HL-60 (cell line): ENCODE results near the gene TNFSF15.

Experiments used
- DNase-seq, 2 experiments: peaks; one replicate each; pipeline ENCODE4 v3.0.0-alpha.2; 2010 to 2020; ENCODE audit warnings: low read depth in 1 of 2, low spot score in 1 of 2
- H3K27ac ChIP-seq: fragments of 250-450 bp; sonication (Bioruptor Pico); replicated peaks from 2 replicates; pipeline ENCODE4 v1.5.1; 2020; ENCODE audit warnings: mild to moderate bottlenecking, moderate library complexity
- H3K27me3 ChIP-seq: fragments of 250-450 bp; sonication (Bioruptor Pico); 2 replicates; pipeline ENCODE4 v1.5.1; 2021; ENCODE audit warnings: mild to moderate bottlenecking, moderate library complexity; ENCODE audit not compliant: insufficient read depth, poor library complexity, severe bottlenecking
- H3K4me3 ChIP-seq: replicated peaks from 2 replicates; pipeline ENCODE4 v1.5.1; 2011; ENCODE audit warnings: mild to moderate bottlenecking, control low read depth, low read length; ENCODE audit not compliant: insufficient read depth
- GABPA ChIP-seq: IDR thresholded peaks from 2 replicates; pipeline ENCODE4 v1.6.1; 2012; ENCODE audit warnings: low read depth
- POLR2AphosphoS5 ChIP-seq: IDR thresholded peaks from 2 replicates; pipeline ENCODE4 v1.6.1; 2012; ENCODE audit warnings: low read depth
- SPI1 ChIP-seq: IDR thresholded peaks from 2 replicates; pipeline ENCODE4 v1.6.1; 2012; ENCODE audit warnings: low read depth, mild to moderate bottlenecking, borderline replicate concordance
- TF ChIP-seq, protein P1 (sequence below): IDR thresholded peaks from one replicate; pipeline ENCODE4 v1.5.1; 2011; ENCODE audit warnings: low read length, control low read depth, inconsistent platforms; ENCODE audit not compliant: insufficient read depth
- TF ChIP-seq, protein P2 (sequence below): IDR thresholded peaks from 2 replicates; pipeline ENCODE4 v1.6.1; 2012; ENCODE audit warnings: low read depth; ENCODE audit not compliant: insufficient replicate concordance

TNFSF15 gene

DNA sequence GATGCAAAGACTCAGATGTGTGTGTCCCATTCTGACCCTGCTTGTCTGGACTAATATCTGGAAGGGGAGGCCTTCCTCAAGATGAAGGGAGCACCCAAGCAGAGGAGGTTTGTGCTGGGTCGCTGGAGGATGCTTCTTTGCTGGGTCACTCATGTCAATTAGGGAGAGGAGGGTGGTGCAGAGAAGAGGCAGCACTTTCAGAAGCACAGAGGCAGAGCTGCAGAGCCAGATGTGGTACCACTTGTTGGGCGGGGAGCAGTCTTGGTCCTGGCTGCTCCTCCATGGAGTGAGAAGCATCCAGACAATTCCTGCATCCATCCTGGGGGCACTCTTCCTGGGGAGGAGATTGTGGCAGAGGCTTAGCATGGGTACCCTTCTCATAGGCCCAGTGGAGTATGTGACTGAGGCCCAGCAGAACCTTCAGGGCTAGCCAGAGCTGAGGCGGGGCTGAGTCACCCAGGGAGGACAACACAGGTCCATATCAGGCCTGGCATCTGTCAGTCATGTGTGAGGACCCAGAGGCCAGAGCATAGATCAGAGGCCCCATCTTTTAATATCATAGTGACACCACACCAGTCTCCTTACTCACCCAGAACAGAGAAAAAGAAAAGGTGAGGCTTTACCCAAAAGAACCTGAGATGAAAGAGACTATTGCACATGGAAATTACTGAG is 59.8 kb downstream of the TNFSF15 start:
- no peak for TF ChIP-seq POLR2AphosphoS5
- TF ChIP-seq, protein P1, sequence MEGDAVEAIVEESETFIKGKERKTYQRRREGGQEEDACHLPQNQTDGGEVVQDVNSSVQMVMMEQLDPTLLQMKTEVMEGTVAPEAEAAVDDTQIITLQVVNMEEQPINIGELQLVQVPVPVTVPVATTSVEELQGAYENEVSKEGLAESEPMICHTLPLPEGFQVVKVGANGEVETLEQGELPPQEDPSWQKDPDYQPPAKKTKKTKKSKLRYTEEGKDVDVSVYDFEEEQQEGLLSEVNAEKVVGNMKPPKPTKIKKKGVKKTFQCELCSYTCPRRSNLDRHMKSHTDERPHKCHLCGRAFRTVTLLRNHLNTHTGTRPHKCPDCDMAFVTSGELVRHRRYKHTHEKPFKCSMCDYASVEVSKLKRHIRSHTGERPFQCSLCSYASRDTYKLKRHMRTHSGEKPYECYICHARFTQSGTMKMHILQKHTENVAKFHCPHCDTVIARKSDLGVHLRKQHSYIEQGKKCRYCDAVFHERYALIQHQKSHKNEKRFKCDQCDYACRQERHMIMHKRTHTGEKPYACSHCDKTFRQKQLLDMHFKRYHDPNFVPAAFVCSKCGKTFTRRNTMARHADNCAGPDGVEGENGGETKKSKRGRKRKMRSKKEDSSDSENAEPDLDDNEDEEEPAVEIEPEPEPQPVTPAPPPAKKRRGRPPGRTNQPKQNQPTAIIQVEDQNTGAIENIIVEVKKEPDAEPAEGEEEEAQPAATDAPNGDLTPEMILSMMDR = no peak
- TF ChIP-seq, protein P2, sequence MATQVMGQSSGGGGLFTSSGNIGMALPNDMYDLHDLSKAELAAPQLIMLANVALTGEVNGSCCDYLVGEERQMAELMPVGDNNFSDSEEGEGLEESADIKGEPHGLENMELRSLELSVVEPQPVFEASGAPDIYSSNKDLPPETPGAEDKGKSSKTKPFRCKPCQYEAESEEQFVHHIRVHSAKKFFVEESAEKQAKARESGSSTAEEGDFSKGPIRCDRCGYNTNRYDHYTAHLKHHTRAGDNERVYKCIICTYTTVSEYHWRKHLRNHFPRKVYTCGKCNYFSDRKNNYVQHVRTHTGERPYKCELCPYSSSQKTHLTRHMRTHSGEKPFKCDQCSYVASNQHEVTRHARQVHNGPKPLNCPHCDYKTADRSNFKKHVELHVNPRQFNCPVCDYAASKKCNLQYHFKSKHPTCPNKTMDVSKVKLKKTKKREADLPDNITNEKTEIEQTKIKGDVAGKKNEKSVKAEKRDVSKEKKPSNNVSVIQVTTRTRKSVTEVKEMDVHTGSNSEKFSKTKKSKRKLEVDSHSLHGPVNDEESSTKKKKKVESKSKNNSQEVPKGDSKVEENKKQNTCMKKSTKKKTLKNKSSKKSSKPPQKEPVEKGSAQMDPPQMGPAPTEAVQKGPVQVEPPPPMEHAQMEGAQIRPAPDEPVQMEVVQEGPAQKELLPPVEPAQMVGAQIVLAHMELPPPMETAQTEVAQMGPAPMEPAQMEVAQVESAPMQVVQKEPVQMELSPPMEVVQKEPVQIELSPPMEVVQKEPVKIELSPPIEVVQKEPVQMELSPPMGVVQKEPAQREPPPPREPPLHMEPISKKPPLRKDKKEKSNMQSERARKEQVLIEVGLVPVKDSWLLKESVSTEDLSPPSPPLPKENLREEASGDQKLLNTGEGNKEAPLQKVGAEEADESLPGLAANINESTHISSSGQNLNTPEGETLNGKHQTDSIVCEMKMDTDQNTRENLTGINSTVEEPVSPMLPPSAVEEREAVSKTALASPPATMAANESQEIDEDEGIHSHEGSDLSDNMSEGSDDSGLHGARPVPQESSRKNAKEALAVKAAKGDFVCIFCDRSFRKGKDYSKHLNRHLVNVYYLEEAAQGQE = no peak
- TF ChIP-seq GABPA = no peak
- TF ChIP-seq SPI1 = no peak
- DNase-seq = no peak
- no peak overlapping the region for H3K4me3 ChIP-seq
- no peak overlapping the region for H3K27ac ChIP-seq
- no peaks in the 10 kb centered on the region for H3K27me3 ChIP-seq

GRCh38 chr9:114745108-114745848 is 60.6 kb downstream of the TNFSF15 start:
- TF ChIP-seq, protein P1 = no peak
- no peak for TF ChIP-seq GABPA
- TF ChIP-seq POLR2AphosphoS5 = no peak
- TF ChIP-seq SPI1 = no peak
- TF ChIP-seq, protein P2 = no peak
- H3K4me3 ChIP-seq = no peak overlapping the region
- DNase-seq = no peak
- no peaks in the 10 kb centered on the region for H3K27me3 ChIP-seq
- no peak overlapping the region for H3K27ac ChIP-seq

DNA sequence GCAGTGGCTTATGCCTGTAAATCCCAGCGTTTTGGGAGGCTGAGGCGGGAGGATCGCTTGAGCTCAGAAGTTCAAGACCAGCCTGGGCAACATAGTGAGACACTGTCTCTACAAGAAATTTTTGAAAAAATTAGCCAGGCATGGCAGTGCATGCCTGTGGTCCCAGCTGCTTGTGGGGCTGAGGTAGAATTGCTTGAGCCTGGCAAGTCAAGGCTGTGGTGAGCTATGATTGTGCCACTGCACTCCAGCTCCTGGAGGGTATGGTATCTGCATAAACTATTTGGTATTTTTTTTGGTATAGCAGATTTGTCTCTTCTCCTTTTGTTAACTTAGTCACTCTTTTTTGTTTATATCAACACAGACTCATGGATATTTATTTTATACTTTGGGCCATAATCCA is 62.4 kb downstream of the TNFSF15 start:
- DNase-seq = no peak
- no peak for TF ChIP-seq POLR2AphosphoS5
- TF ChIP-seq GABPA = no peak
- no peak for TF ChIP-seq SPI1
- TF ChIP-seq, protein P2 = no peak
- TF ChIP-seq, protein P1 = no peak
- Histone ChIP-seq H3K4me3 (no peak overlapping the region), H3K27me3 (peaks cover 2% of the 10 kb centered on the region), H3K27ac (no peak overlapping the region)
